GM18909 (cell line): ENCODE results near the gene INSC.
A peak's percentile ranks its signal among the peaks of the same experiment; 100 is the strongest.

Experiments used
- ATAC-seq: cut with Tn5 transposase; IDR thresholded peaks from one replicate; pipeline ENCODE4 v1.9.1; 2021; ENCODE audit warnings: mild to moderate bottlenecking; ENCODE audit not compliant: unreplicated experiment, poor library complexity

The INSC gene

GRCh38 chr11:15107730-15108515, 6.8 kb upstream of the INSC start:
- ATAC-seq: peak; percentile 62

- ATAC-seq: no peak
Observed at GRCh38 chr11:15108592-15109130, 6.1 kb upstream of the INSC start.

GRCh38 chr11:15109602-15110001, 5.1 kb upstream of the INSC start:
- no peak for ATAC-seq

GRCh38 chr11:15111215-15111614, 3.5 kb upstream of the INSC start:
- no peak for ATAC-seq

- no peak for ATAC-seq
Observed at GRCh38 chr11:15112131-15112541, 2.6 kb upstream of the INSC start.

GRCh38 chr11:15113381-15113780, 1.3 kb upstream of the INSC start:
- peak; percentile 96 for ATAC-seq

- ATAC-seq: no peak
Observed at GRCh38 chr11:15115686-15116085, 963 bp downstream of the INSC start.

- no peak for ATAC-seq
Observed at GRCh38 chr11:15117751-15118150, 3.0 kb downstream of the INSC start.

GRCh38 chr11:15118431-15118830, 3.7 kb downstream of the INSC start:
- peak; percentile 32 for ATAC-seq

- no peak for ATAC-seq
Observed at GRCh38 chr11:15119352-15119751, 4.6 kb downstream of the INSC start.

GRCh38 chr11:15119826-15120225, 5.1 kb downstream of the INSC start:
- no peak for ATAC-seq

- ATAC-seq: no peak
Observed at GRCh38 chr11:15123849-15124248, 9.1 kb downstream of the INSC start.

GRCh38 chr11:15124528-15124927, 9.8 kb downstream of the INSC start:
- ATAC-seq: no peak

GRCh38 chr11:15127341-15127740, 12.6 kb downstream of the INSC start:
- ATAC-seq: no peak

- ATAC-seq: no peak
Observed at GRCh38 chr11:15128621-15129020, 13.9 kb downstream of the INSC start.

- no peak for ATAC-seq
Observed at GRCh38 chr11:15136166-15136565, 21.4 kb downstream of the INSC start.

GRCh38 chr11:15139096-15139770, 24.5 kb downstream of the INSC start:
- no peak for ATAC-seq

GRCh38 chr11:15139958-15140659, 25.4 kb downstream of the INSC start:
- ATAC-seq: no peak

- no peak for ATAC-seq
Observed at GRCh38 chr11:15141381-15141780, 26.7 kb downstream of the INSC start.

- ATAC-seq: no peak
Observed at GRCh38 chr11:15142838-15143237, 28.1 kb downstream of the INSC start.

GRCh38 chr11:15143855-15144254, 29.1 kb downstream of the INSC start:
- no peak for ATAC-seq
